Iris pigment epithelial cell (primary cell): ENCODE measurements around the gene CACNG3.

Source experiments
- DNase-seq: peaks from one replicate; pipeline ENCODE4 v3.0.0-alpha.2; 2011; ENCODE audit warnings: low read depth

CACNG3 gene

GRCh38 chr16:24396350-24397271, 140.5 kb downstream of the CACNG3 start:
- DNase-seq, result no peak

- no peak for DNase-seq
These were observed 152.9 kb downstream of the CACNG3 start for GRCh38 chr16:24409045-24409444.
